Suprapubic skin (tissue), 4 donors: Measurements from ENCODE around the gene LDLR. TPM values are rescaled to one million over a fixed set of nuclear protein-coding genes. Genes with fewer than 3 reads are reported as not detected.

Source experiments
- DNase-seq, 2 donors: peaks; one replicate each; pipeline ENCODE4 v3.0.0-alpha.2; 2019; ENCODE audit warnings: low spot score in 2 of 2
- H3K27ac ChIP-seq: fragments of 200-600 bp; sonication (generic); one replicate; pipeline ENCODE4 v1.5.1; 2019
- H3K27me3 ChIP-seq: fragments of 200-600 bp; sonication (generic); one replicate; pipeline ENCODE4 v1.5.1; 2019
- H3K36me3 ChIP-seq: fragments of 200-600 bp; sonication (generic); one replicate; pipeline ENCODE4 v1.5.1; 2019
- H3K4me1 ChIP-seq: fragments of 200-600 bp; sonication (generic); one replicate; pipeline ENCODE4 v1.5.1; 2019
- H3K4me3 ChIP-seq: fragments of 200-600 bp; sonication (generic); one replicate; pipeline ENCODE4 v1.5.1; 2019; ENCODE audit warnings: mild to moderate bottlenecking
- H3K9me3 ChIP-seq: fragments of 200-600 bp; sonication (generic); one replicate; pipeline ENCODE4 v1.5.1; 2019
- EP300 ChIP-seq: sonication (generic); formaldehyde crosslinking; IDR thresholded peaks from one replicate; pipeline ENCODE4 v1.6.1; 2017; ENCODE audit warnings: antibody characterized with exemption
- POLR2A ChIP-seq, 2 donors: fragments of 450-650 bp; IDR thresholded peaks; one replicate each; pipeline ENCODE4 v1.6.1; 2017; ENCODE audit warnings: antibody characterized with exemption in 2 of 2, mild to moderate bottlenecking in 2 of 2, moderate library complexity in 2 of 2
- POLR2AphosphoS5 ChIP-seq, 3 donors: sonication (generic); formaldehyde crosslinking; IDR thresholded peaks; one replicate each; pipeline ENCODE4 v1.6.1; 2017; ENCODE audit warnings: antibody characterized with exemption in 3 of 3
- WGBS: methylation state at CpG from one replicate; pipeline ENCODE4 v1.1.5; 2018; 5-methylcytosine and 5-hydroxymethylcytosine counted together
- total RNA-seq, 4 donors: library from RNA; depleted of rRNA; stranded (reverse); fragments of >200 nt; gene quantifications; one replicate each; pipeline ENCODE4 v1.1.0, GENCODE V29; 2016
- TF ChIP-seq, protein P1 (sequence below), 2 donors: fragments of 200-600 bp in 1 of 2; fragments of 450-650 bp in 1 of 2; sonication (generic) in 1 of 2; IDR thresholded peaks; one replicate each; pipeline ENCODE4 v1.5.1; 2016 to 2019; ENCODE audit warnings: antibody characterized with exemption in 2 of 2, mild to moderate bottlenecking in 1 of 2, moderate library complexity in 1 of 2

The LDLR gene
- total RNA-seq, 4 donors from 2014 or later: 48.1 to 174 (median 119) TPM

GRCh38 chr19:11064831-11065303 is 24.4 kb upstream of the LDLR start:
- WGBS: 90% methylated on average over 9 of the region's 10 CpGs
- TF ChIP-seq POLR2A (IDR thresholded peaks at IDR 0.05) (no peak), EP300 (no peak), POLR2AphosphoS5 (IDR thresholded peaks at IDR 0.05) (no peak)
- TF ChIP-seq, protein P1, sequence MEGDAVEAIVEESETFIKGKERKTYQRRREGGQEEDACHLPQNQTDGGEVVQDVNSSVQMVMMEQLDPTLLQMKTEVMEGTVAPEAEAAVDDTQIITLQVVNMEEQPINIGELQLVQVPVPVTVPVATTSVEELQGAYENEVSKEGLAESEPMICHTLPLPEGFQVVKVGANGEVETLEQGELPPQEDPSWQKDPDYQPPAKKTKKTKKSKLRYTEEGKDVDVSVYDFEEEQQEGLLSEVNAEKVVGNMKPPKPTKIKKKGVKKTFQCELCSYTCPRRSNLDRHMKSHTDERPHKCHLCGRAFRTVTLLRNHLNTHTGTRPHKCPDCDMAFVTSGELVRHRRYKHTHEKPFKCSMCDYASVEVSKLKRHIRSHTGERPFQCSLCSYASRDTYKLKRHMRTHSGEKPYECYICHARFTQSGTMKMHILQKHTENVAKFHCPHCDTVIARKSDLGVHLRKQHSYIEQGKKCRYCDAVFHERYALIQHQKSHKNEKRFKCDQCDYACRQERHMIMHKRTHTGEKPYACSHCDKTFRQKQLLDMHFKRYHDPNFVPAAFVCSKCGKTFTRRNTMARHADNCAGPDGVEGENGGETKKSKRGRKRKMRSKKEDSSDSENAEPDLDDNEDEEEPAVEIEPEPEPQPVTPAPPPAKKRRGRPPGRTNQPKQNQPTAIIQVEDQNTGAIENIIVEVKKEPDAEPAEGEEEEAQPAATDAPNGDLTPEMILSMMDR (IDR thresholded peaks at IDR 0.05): no peak
- Histone ChIP-seq H3K9me3 (no peaks in the 10 kb centered on the region), H3K4me1 (no peaks in the 10 kb centered on the region), H3K36me3 (peaks cover 49% of the 10 kb centered on the region), H3K27ac (no peak overlapping the region), H3K27me3 (no peaks in the 10 kb centered on the region), H3K4me3 (no peak overlapping the region)
- DNase-seq: no peak

GRCh38 chr19:11066326-11066725 is 22.9 kb upstream of the LDLR start:
- Histone ChIP-seq H3K4me3 (no peak overlapping the region), H3K4me1 (no peaks in the 10 kb centered on the region), H3K27ac (no peak overlapping the region), H3K36me3 (peaks cover 37% of the 10 kb centered on the region), H3K27me3 (no peaks in the 10 kb centered on the region), H3K9me3 (no peaks in the 10 kb centered on the region)
- 93% methylated on average over 4 of the region's 5 CpGs for WGBS
- no peak for DNase-seq
- no peak for TF ChIP-seq POLR2AphosphoS5 (IDR thresholded peaks at IDR 0.05)
- TF ChIP-seq, protein P1 (IDR thresholded peaks at IDR 0.05): no peak
- TF ChIP-seq POLR2A (IDR thresholded peaks at IDR 0.05): no peak
- no peak for TF ChIP-seq EP300

GRCh38 chr19:11067356-11068113 is 21.7 kb upstream of the LDLR start:
- no peaks in the 10 kb centered on the region for H3K27me3 ChIP-seq
- no peak overlapping the region for H3K4me3 ChIP-seq
- no peak overlapping the region for H3K27ac ChIP-seq
- DNase-seq: no peak
- no peaks in the 10 kb centered on the region for H3K4me1 ChIP-seq
- peaks cover 27% of the 10 kb centered on the region for H3K36me3 ChIP-seq
- no peaks in the 10 kb centered on the region for H3K9me3 ChIP-seq
- WGBS: 94% methylated on average over 8 of the region's 8 CpGs
- no peak for TF ChIP-seq POLR2AphosphoS5 (IDR thresholded peaks at IDR 0.05)
- TF ChIP-seq EP300: no peak
- TF ChIP-seq POLR2A (IDR thresholded peaks at IDR 0.05): no peak
- TF ChIP-seq, protein P1 (IDR thresholded peaks at IDR 0.05): no peak

- H3K27ac ChIP-seq: no peak overlapping the region
- H3K9me3 ChIP-seq: no peaks in the 10 kb centered on the region
- peaks cover 3% of the 10 kb centered on the region for H3K4me1 ChIP-seq
- TF ChIP-seq POLR2AphosphoS5 (IDR thresholded peaks at IDR 0.05) (no peak), EP300 (no peak), POLR2A (IDR thresholded peaks at IDR 0.05) (no peak)
- TF ChIP-seq, protein P1 (IDR thresholded peaks at IDR 0.05): no peak
- WGBS: 86% methylated on average over 9 of the region's 9 CpGs
- DNase-seq: no peak
- peaks cover 13% of the 10 kb centered on the region for H3K36me3 ChIP-seq
- no peaks in the 10 kb centered on the region for H3K27me3 ChIP-seq
- no peak overlapping the region for H3K4me3 ChIP-seq
Measured at GRCh38 chr19:11069561-11069960, 19.7 kb upstream of the LDLR start.

DNA sequence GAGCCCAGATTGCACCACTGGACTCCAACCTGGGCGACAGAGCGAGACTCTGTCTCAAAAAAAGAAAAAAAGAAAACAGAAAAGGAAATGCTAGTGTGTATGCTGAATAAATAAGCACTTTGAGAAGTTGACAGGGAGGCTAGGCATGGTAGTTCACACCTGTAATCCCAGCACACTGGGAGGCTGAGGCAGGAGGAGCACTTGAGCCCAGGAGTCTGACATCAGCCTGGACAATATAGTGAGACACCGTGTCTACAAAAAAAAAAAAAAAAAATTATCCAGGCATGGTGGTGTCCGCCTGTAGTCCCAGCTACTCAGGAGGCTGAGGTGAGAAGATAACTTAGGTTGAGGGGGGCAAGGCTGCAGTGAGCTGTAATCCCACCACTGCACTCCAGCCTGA is 19.1 kb upstream of the LDLR start:
- 97% methylated on average over 4 of the region's 4 CpGs for WGBS
- Histone ChIP-seq H3K27ac (no peak overlapping the region), H3K4me1 (peaks cover 3% of the 10 kb centered on the region), H3K27me3 (no peaks in the 10 kb centered on the region), H3K9me3 (no peaks in the 10 kb centered on the region), H3K4me3 (no peak overlapping the region), H3K36me3 (peaks cover 7% of the 10 kb centered on the region)
- TF ChIP-seq, protein P1 (IDR thresholded peaks at IDR 0.05): no peak
- TF ChIP-seq POLR2A (IDR thresholded peaks at IDR 0.05) (no peak), POLR2AphosphoS5 (IDR thresholded peaks at IDR 0.05) (no peak), EP300 (no peak)
- DNase-seq: no peak
